C4-2B (cell line): ENCODE results near the gene C6orf132.
"Not testable (repeated sequence)": the region's sequence is repeated elsewhere in the genome, so short reads cannot be mapped to it uniquely, and the experiment has no call there.

Experiments
- CTCF ChIP-seq: fragments of 450-650 bp; conservative IDR thresholded peaks from 2 replicates; pipeline ENCODE4 v1.5.1; 2017; ENCODE audit warnings: mild to moderate bottlenecking
- ZFX ChIP-seq: fragments of 450-650 bp; IDR thresholded peaks from 2 replicates; pipeline ENCODE4 v1.6.1; 2017

- TF ChIP-seq CTCF, ZFX: not testable (repeated sequence)
Observed at GRCh38 chr6:42169780-42170179, 27.4 kb upstream of the C6orf132 start.
